IMR-90 (cell line): ENCODE results near the gene PLEKHD1. TPM values are rescaled to one million over a fixed set of nuclear protein-coding genes. Genes with fewer than 3 reads are reported as not detected.

ENCODE experiments used
- ATAC-seq: fragments of 200-7000 bp; cut with Tn5 transposase; 2 replicates; pipeline ENCODE4 v1.9.1; 2020; ENCODE audit warnings: low read depth, mild to moderate bottlenecking, moderate library complexity
- BruUV-seq: library from RNA; stranded (reverse); fragments of 400-500 nt; replicated peaks from 2 replicates; lab custom pipeline; 2021; lab: Mats Ljungman, UMichigan
- CTCF ChIA-PET: fragments of 300-600 bp; formaldehyde crosslinking; extraction: SDS; loops from one replicate; lab custom pipeline; 2021; ENCODE audit warnings: antibody characterized with exemption; lab: Yijun Ruan, JAX
- POLR2A ChIA-PET: fragments of 300-600 bp; sonication (Branson Sonifier 250); formaldehyde crosslinking; loops from one replicate; lab custom pipeline; 2022; ENCODE audit warnings: antibody characterized with exemption; ENCODE audit not compliant: unreplicated experiment; lab: Charles Lee
- DNase-seq: peaks from one replicate; pipeline ENCODE4 v3.0.0; 2013
- H2AFZ ChIP-seq: replicated peaks from 2 replicates; pipeline ENCODE3; 2013; ENCODE audit warnings: low read length, mild to moderate bottlenecking; ENCODE audit not compliant: poor library complexity
- H2AK5ac ChIP-seq: 2 replicates; pipeline ENCODE4 v1.6.1; 2013; ENCODE audit warnings: low read depth, low read length, inconsistent platforms
- H2AK9ac ChIP-seq: replicated peaks from 2 replicates; pipeline ENCODE3; 2013; ENCODE audit warnings: mild to moderate bottlenecking, low read depth, low read length, moderate library complexity; ENCODE audit not compliant: poor library complexity
- H2BK120ac ChIP-seq: 2 replicates; pipeline ENCODE4 v1.6.1; 2013; ENCODE audit warnings: low read depth, low read length, inconsistent platforms
- H2BK15ac ChIP-seq: 3 replicates; pipeline ENCODE4 v1.6.1; 2013; ENCODE audit warnings: low read depth, low read length, inconsistent platforms
- H2BK20ac ChIP-seq: 2 replicates; pipeline ENCODE4 v1.6.1; 2013; ENCODE audit warnings: low read depth, mild to moderate bottlenecking, inconsistent platforms, low read length, moderate library complexity
- H2BK5ac ChIP-seq: 2 replicates; pipeline ENCODE4 v1.6.1; 2013; ENCODE audit warnings: mild to moderate bottlenecking, low read depth, low read length, inconsistent platforms; ENCODE audit not compliant: poor library complexity, severe bottlenecking
- H3K14ac ChIP-seq: replicated peaks from 2 replicates; pipeline ENCODE4 v1.6.1; 2013; ENCODE audit warnings: low read depth, low read length, inconsistent platforms
- H3K18ac ChIP-seq: 2 replicates; pipeline ENCODE4 v1.6.1; 2013; ENCODE audit warnings: low read depth, low read length, control low read depth
- H3K23ac ChIP-seq: 2 replicates; pipeline ENCODE4 v1.6.1; 2013; ENCODE audit warnings: low read depth, low read length, inconsistent platforms
- H3K27ac ChIP-seq: 2 replicates; pipeline ENCODE4 v1.5.1; 2013; ENCODE audit warnings: mild to moderate bottlenecking, control low read depth, low read length; ENCODE audit not compliant: insufficient read depth
- H3K27me3 ChIP-seq: 2 replicates; pipeline ENCODE4 v1.6.1; 2013; ENCODE audit warnings: low read length; ENCODE audit not compliant: control insufficient read depth, insufficient read depth
- H3K36me3 ChIP-seq: 2 replicates; pipeline ENCODE4 v1.6.1; 2013; ENCODE audit warnings: low read length, mixed read lengths; ENCODE audit not compliant: control insufficient read depth, insufficient read depth
- H3K4ac ChIP-seq: 2 replicates; pipeline ENCODE4 v1.6.1; 2013; ENCODE audit warnings: low read depth, low read length, inconsistent platforms
- H3K4me1 ChIP-seq: 2 replicates; pipeline ENCODE4 v1.6.1; 2013; ENCODE audit warnings: low read length, mixed read lengths; ENCODE audit not compliant: control insufficient read depth, insufficient read depth
- H3K4me2 ChIP-seq: 2 replicates; pipeline ENCODE4 v1.6.1; 2013; ENCODE audit warnings: low read depth, mild to moderate bottlenecking, control low read depth, low read length, moderate library complexity
- H3K4me3 ChIP-seq: 2 replicates; pipeline ENCODE4 v1.5.1; 2013; ENCODE audit warnings: low read depth, mild to moderate bottlenecking, control low read depth, low read length, moderate library complexity; ENCODE audit not compliant: insufficient read depth
- H3K56ac ChIP-seq: 2 replicates; pipeline ENCODE4 v1.6.1; 2013; ENCODE audit warnings: low read length, inconsistent platforms; ENCODE audit not compliant: insufficient read depth; ENCODE audit errors: extremely low read depth
- H3K79me1 ChIP-seq, 2 experiments: 2 replicates each; pipeline ENCODE4 v1.6.1; 2013; ENCODE audit warnings: low read length in 2 of 2, inconsistent platforms in 1 of 2, low read depth in 1 of 2
- H3K9ac ChIP-seq: 2 replicates; pipeline ENCODE4 v1.6.1; 2013; ENCODE audit warnings: low read depth, low read length, control low read depth
- H3K9me1 ChIP-seq: 2 replicates; pipeline ENCODE4 v1.6.1; 2013; ENCODE audit warnings: low read length, inconsistent platforms; ENCODE audit not compliant: insufficient read depth
- H3K9me3 ChIP-seq: 2 replicates; pipeline ENCODE4 v1.6.1; 2013; ENCODE audit warnings: low read length; ENCODE audit not compliant: control insufficient read depth, insufficient read depth
- H4K20me1 ChIP-seq: 2 replicates; pipeline ENCODE4 v1.6.1; 2013; ENCODE audit warnings: low read length, inconsistent platforms; ENCODE audit not compliant: insufficient read depth
- H4K5ac ChIP-seq: 2 replicates; pipeline ENCODE4 v1.6.1; 2013; ENCODE audit warnings: mild to moderate bottlenecking, low read depth, low read length, control low read depth
- H4K8ac ChIP-seq, 2 experiments: 2 replicates each; pipeline ENCODE4 v1.6.1; 2013; ENCODE audit warnings: low read depth in 2 of 2, low read length in 2 of 2, control low read depth in 1 of 2, inconsistent platforms in 1 of 2
- H4K91ac ChIP-seq: 2 replicates; pipeline ENCODE4 v1.6.1; 2013; ENCODE audit warnings: low read depth, low read length, inconsistent platforms; ENCODE audit not compliant: insufficient read depth
- CHD1 ChIP-seq: IDR thresholded peaks from 2 replicates; pipeline ENCODE4 v1.6.1; 2012; ENCODE audit warnings: low read depth, low read length, improper control_type of control experiment
- MXI1 ChIP-seq: IDR thresholded peaks from 2 replicates; pipeline ENCODE4 v1.6.1; 2012; ENCODE audit warnings: low read depth, mild to moderate bottlenecking, low read length, moderate library complexity, borderline replicate concordance
- POLR2A ChIP-seq: IDR thresholded peaks from 2 replicates; pipeline ENCODE4 v1.6.1; 2012; ENCODE audit warnings: mild to moderate bottlenecking, low read depth, low read length
- RCOR1 ChIP-seq: IDR thresholded peaks from 2 replicates; pipeline ENCODE4 v1.6.1; 2012; ENCODE audit warnings: mild to moderate bottlenecking, low read length, improper control_type of control experiment; ENCODE audit not compliant: insufficient replicate concordance
- WGBS, 2 experiments: methylation state at CpG; one replicate each; pipeline versions ENCODE4 v1.1.5 to v1.1.7; 2013; ENCODE audit warnings: missing lambda C conversion rate in 2 of 2; ENCODE audit not compliant: insufficient read length in 1 of 2; ENCODE audit errors: extremely low coverage in 2 of 2; 5-methylcytosine and 5-hydroxymethylcytosine counted together
- dilution Hi-C: fragments of 300-500 bp; cut with HindIII; formaldehyde crosslinking; loops from one replicate; pipeline ENCODE4 v1.14.3; 2018; ENCODE audit warnings: low sequenced_read_pairs; ENCODE audit not compliant: unreplicated experiment
- in situ Hi-C: fragments of 300-500 bp; cut with MboI; formaldehyde crosslinking; loops from 3 replicates; pipeline ENCODE4 v1.14.3; 2019; ENCODE audit warnings: low sequenced_read_pairs, inconsistent platforms, mixed read lengths
- intact Hi-C: fragments of 100-400 bp; cut with micrococcal nuclease; formaldehyde crosslinking; loops from 2 replicates; pipeline ENCODE4 v1.10.0; 2022
- polyA plus RNA-seq, 3 experiments: library from polyadenylated mRNA; depleted of rRNA; stranded (reverse); fragments of >200 nt; gene quantifications; 2 replicates each; pipeline ENCODE4 v1.2.3, GENCODE V29; 2012; ENCODE audit warnings: low replicate concordance in 1 of 3
- total RNA-seq: library from RNA; depleted of rRNA; stranded (reverse); fragments of >200 nt; gene quantifications from 2 replicates; pipeline ENCODE4 v1.2.3, GENCODE V29; 2012
- TF ChIP-seq, protein P1 (sequence below): conservative IDR thresholded peaks from 2 replicates; pipeline ENCODE4 v1.5.1; 2012; ENCODE audit warnings: mild to moderate bottlenecking, low read depth, low read length, improper control_type of control experiment

The PLEKHD1 gene
- total and polyA plus RNA-seq, 2 of the 4 experiments (the other 2 are of a cell fraction): under 0.01 TPM; not detected in 1

GRCh38 chr14:69525896-69526295 is 41.4 kb downstream of the PLEKHD1 start:
- no peak overlapping the region for H2BK120ac ChIP-seq
- no peak overlapping the region for H4K91ac ChIP-seq
- WGBS, 2 experiments: no CpG with 5 or more reads among the region's 6 CpGs
- no peaks in the 10 kb centered on the region; the same call in none of the 2 replicates for H4K20me1 ChIP-seq
- ATAC-seq (no peak), DNase-seq (no peak)
- no peak for TF ChIP-seq POLR2A
- TF ChIP-seq, protein P1, sequence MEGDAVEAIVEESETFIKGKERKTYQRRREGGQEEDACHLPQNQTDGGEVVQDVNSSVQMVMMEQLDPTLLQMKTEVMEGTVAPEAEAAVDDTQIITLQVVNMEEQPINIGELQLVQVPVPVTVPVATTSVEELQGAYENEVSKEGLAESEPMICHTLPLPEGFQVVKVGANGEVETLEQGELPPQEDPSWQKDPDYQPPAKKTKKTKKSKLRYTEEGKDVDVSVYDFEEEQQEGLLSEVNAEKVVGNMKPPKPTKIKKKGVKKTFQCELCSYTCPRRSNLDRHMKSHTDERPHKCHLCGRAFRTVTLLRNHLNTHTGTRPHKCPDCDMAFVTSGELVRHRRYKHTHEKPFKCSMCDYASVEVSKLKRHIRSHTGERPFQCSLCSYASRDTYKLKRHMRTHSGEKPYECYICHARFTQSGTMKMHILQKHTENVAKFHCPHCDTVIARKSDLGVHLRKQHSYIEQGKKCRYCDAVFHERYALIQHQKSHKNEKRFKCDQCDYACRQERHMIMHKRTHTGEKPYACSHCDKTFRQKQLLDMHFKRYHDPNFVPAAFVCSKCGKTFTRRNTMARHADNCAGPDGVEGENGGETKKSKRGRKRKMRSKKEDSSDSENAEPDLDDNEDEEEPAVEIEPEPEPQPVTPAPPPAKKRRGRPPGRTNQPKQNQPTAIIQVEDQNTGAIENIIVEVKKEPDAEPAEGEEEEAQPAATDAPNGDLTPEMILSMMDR: no peak
- no peak for TF ChIP-seq RCOR1
- no peak for TF ChIP-seq CHD1
- no peak for TF ChIP-seq MXI1
- dilution Hi-C loops (no loop called here), intact Hi-C loops (no loop called here), in situ Hi-C loops (no loop called here)
- CTCF ChIA-PET: no interaction called here
- no peak overlapping the region for H3K4me3 ChIP-seq
- no peak overlapping the region for H2AK5ac ChIP-seq
- POLR2A ChIA-PET: no interaction called here
- no peaks in the 10 kb centered on the region for H3K9me3 ChIP-seq
- no peak overlapping the region for H3K9ac ChIP-seq
- H3K18ac ChIP-seq: no peak overlapping the region
- H3K56ac ChIP-seq: no peak overlapping the region
- H2BK5ac ChIP-seq: no peak overlapping the region
- H4K8ac ChIP-seq: no peak overlapping the region
- H3K14ac ChIP-seq: no peak overlapping the region
- H3K4me2 ChIP-seq: no peak overlapping the region
- H4K5ac ChIP-seq: no peak overlapping the region
- H2AK9ac ChIP-seq: no peak overlapping the region
- no peak overlapping the region for H2BK20ac ChIP-seq
- no peaks in the 10 kb centered on the region for H3K9me1 ChIP-seq
- BruUV-seq: no TSS peak
- no peaks in the 10 kb centered on the region for H3K79me1 ChIP-seq
- no peak overlapping the region for H3K27ac ChIP-seq
- H2AFZ ChIP-seq: no peak overlapping the region
- H3K27me3 ChIP-seq: peaks cover 73% of the 10 kb centered on the region
- no peak overlapping the region for H3K4ac ChIP-seq
- H3K4me1 ChIP-seq: no peaks in the 10 kb centered on the region
- no peak overlapping the region for H3K23ac ChIP-seq
- no peak overlapping the region for H2BK15ac ChIP-seq
- no peaks in the 10 kb centered on the region for H3K36me3 ChIP-seq
